HG02798 (cell line): Measurements from ENCODE around the gene GAB1.
A peak's percentile ranks its signal among the peaks of the same experiment; 100 is the strongest.

ENCODE experiments used
- ATAC-seq: cut with Tn5 transposase; IDR thresholded peaks from one replicate; pipeline ENCODE4 v1.9.1; 2021; ENCODE audit warnings: mild to moderate bottlenecking; ENCODE audit not compliant: unreplicated experiment, poor library complexity

The GAB1 gene

DNA sequence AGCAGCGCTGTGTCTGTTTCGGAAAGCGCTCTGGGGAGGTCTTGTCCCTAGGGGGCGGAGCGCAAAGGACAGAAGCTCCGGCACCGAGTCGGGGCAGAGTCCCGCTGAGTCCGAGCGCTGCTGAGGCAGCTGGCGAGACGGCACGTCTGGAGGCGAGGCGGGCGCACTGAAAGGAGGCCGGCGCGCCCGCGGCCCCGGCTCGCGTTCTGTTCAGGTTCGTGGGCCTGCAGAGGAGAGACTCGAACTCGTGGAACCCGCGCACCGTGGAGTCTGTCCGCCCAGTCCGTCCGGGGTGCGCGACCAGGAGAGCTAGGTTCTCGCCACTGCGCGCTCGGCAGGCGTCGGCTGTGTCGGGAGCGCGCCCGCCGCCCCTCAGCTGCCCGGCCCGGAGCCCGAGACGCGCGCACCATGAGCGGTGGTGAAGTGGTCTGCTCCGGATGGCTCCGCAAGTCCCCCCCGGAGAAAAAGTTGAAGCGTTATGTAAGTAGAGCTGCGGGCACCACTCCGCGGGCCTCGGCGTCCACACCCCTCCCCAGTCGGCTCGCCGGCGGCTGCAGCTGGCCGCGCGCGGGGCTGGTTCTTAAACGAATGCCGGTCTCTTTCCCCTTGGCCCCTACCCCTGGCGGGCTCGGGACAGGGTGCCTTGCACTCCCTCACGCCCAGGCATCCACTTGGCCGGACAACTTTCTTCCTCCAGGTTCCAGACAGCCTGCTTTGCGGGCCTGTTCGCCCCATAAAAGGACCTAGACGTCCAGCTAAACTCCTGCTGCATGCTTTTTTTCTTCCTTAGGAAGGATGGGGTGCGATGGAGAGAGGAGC lies at the start of gene GAB1:
Gene GAB1 (plus strand): TSS at position 96 of the 819 bp plus-strand sequence. CDS start 313 bp downstream, at position 409.
- peak; percentile 70 for ATAC-seq

DNA sequence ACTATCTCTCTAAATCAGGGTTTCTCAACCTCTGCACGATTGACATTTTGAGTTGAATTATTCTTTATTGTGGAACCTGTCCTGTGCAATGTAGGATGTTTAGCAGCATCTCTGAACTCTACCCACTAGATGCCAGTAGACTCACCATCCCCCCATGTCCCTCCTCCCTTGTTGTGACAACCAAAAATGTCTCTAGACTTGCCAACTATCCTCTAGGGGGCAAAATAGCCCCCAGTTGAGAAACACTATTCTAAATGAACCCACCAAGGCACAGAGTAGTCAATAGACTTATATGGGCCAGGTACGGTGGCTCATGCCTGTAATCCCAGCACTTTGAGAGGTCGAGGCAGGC lies 49.1 kb upstream of the GAB1 start:
- no peak for ATAC-seq

DNA sequence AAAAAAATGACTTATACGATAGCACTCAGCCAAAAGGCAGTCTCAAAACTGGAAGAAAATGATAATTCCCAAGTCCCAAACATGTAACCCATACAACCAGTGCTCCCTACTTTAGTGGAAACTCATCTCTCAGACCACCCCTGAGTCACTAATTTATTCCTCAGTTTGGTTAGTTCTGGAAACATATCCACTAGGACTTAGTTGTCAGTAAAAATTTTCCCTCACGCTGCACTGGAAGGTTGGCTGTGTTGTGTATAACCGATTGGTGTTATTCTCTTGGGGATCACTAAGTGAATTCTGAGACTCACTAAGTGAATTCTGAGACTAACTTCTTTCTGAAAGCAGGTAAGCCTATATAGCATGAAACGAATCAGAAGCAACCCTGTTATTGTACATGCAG lies 48.5 kb upstream of the GAB1 start:
- no peak for ATAC-seq

- ATAC-seq: no peak
These were observed 47.3 kb upstream of the GAB1 start for GRCh38 chr4:143289370-143289769.

GRCh38 chr4:143291314-143291713 lies 45.4 kb upstream of the GAB1 start:
- ATAC-seq: no peak

DNA sequence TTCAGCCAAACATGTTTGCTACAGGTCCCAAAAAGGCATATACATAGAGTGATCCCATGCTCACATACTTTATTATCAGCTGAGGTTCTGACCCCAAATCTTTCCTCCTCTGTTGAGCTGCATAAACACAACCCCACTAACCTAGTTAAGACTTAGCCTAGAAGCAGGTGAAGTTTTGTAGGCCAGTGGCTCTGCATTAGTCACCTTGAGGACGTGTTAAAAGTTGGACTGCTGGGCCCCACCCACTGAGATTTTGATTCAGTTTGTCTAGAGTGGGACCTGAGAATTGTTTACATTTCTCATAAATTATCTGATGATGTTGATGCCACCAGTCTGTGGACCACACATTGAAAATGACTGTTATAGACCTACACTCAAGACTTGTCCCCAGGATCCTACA lies 43.8 kb upstream of the GAB1 start:
- ATAC-seq: no peak

- ATAC-seq: no peak
These were observed 42.4 kb upstream of the GAB1 start for GRCh38 chr4:143294310-143294709.

GRCh38 chr4:143294710-143295275 lies 41.9 kb upstream of the GAB1 start:
- ATAC-seq: no peak

- ATAC-seq: no peak
These were observed 40.1 kb upstream of the GAB1 start for GRCh38 chr4:143296397-143297067.

GRCh38 chr4:143300860-143301259 lies 35.8 kb upstream of the GAB1 start:
- no peak for ATAC-seq

DNA sequence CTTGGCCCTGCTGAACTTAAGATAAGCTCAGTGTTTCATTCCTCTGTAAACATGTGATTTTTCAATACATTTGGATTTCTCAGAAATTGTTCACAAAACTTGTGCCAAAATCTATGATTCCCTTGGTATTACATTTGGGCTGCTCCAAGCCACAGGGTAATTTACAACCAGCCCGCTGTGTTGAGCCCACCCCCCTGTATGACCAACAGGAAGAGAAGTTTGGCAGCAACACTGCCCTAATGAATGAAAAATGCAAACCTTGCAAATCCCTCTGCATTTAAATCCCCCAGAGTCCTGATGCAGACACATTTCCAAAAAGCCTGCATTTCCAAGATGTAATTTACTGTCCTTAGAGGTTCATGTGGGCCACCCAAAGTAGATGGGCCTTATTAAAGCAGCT lies 34.1 kb upstream of the GAB1 start:
- ATAC-seq: no peak

DNA sequence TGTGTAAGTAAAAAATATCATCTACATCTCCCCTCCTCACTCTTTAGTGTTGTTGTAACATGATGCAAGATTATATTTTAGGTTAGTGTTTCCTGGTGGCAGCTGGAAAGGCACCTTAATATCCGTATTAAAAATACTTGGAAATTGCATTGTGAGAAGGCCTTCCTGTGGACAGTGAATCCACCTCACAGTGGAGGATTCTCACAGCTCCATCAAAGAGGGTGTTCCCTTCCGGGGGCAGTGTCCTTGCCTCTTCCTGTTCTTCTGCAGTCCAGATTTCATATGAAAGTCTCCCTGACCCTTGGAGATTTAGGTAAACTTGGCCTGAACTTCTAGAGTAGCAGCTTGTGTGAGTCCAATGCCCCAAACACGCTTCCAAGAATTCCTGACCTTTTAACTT lies 29.9 kb upstream of the GAB1 start:
- no peak for ATAC-seq

GRCh38 chr4:143307531-143307930 lies 29.1 kb upstream of the GAB1 start:
- ATAC-seq: no peak

DNA sequence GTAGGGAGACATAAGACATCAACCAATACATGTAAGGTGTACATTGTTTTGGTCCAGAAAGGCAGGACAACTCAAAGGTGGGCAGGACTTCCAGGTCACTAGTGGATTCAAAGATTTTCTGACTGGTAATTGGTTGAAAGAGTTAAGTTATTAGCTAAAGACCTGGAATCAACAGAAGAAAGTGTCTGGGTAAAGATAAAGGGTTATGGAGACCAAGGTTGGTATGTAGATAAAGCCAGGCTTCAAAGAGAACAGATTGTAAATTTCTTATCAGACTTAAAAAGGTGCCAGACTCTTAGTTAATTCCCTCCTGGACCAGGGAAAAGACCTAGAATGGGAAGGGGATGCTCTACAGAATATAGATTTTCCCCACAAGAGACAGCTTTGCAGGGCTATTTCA lies 28.3 kb upstream of the GAB1 start:
- no peak for ATAC-seq

GRCh38 chr4:143311924-143312323 lies 24.8 kb upstream of the GAB1 start:
- no peak for ATAC-seq

DNA sequence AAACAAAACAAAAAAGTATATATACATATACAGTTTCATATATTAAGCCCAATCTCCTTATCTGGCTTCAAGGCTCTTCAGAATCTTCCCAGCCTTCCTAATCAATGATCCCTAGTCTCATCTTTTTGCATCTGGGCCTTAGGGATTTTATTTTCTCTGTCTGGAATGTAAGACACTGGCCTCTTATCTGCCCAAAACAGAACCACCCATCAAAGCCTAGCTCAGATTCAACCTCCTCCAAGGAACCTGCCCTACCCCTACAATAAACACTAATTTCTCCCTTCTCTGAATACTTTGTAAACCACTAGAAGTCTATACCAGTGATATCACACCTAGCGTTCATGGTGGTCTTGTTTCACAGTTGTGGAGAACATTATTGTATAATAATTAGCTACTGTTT lies 23.2 kb upstream of the GAB1 start:
- ATAC-seq: no peak

- ATAC-seq: no peak
These were observed 22.7 kb upstream of the GAB1 start for GRCh38 chr4:143313996-143314395.

DNA sequence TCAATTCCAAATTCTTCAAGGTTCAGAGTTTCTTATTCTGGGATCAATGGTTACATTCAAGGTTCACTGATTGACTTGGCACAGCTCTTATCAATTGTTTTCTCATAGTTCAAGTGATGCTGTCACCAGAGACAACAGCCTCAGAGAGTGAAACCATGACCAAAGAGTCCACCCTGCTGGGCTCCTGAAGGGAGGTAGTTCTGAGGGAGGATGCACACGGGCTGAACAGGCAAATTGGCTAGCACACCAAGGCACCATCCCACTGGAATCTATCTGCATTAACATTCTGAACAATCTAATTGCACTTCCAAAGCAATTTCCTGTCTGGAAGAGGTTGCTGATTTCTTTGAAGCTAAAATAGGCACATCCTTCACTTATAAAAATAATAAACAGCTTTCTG lies 16.6 kb upstream of the GAB1 start:
- no peak for ATAC-seq

- ATAC-seq: no peak
These were observed 9.9 kb upstream of the GAB1 start for GRCh38 chr4:143326735-143327134.

DNA sequence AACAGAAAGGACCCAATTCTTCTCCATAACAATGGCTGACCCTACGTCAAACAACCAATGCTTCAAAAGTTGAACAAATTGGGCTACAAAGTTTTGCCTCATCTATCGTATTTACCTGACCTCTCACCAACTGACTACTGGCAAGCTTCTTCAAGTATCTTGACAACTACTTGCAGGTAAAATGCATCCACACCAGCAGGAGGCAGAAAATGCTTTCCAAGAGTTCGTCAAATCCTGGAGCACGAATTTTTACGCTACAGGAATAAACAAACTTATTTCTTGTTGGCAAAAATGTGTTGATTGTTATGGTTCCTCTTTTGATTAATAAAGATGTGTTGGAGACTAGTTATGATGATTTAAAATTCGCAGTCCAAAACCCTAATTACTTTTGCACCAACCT lies 6.7 kb upstream of the GAB1 start:
- ATAC-seq: no peak

- peak; percentile 65 for ATAC-seq
These were observed 496 bp upstream of the GAB1 start for GRCh38 chr4:143335979-143336780.
